C1 segment of cervical spinal cord (tissue), 14 donors: Measurements from ENCODE around the gene TCP11L2.
A peak's percentile ranks its signal among the peaks of the same experiment; 100 is the strongest.
"Not testable (repeated sequence)": the region's sequence is repeated elsewhere in the genome, so short reads cannot be mapped to it uniquely, and the experiment has no call there.

Experiments used
- DNase-seq, 14 donors: peaks; one replicate each; lab custom pipeline; 2025; lab: John Stamatoyannopoulos, UW

TCP11L2 gene

DNA sequence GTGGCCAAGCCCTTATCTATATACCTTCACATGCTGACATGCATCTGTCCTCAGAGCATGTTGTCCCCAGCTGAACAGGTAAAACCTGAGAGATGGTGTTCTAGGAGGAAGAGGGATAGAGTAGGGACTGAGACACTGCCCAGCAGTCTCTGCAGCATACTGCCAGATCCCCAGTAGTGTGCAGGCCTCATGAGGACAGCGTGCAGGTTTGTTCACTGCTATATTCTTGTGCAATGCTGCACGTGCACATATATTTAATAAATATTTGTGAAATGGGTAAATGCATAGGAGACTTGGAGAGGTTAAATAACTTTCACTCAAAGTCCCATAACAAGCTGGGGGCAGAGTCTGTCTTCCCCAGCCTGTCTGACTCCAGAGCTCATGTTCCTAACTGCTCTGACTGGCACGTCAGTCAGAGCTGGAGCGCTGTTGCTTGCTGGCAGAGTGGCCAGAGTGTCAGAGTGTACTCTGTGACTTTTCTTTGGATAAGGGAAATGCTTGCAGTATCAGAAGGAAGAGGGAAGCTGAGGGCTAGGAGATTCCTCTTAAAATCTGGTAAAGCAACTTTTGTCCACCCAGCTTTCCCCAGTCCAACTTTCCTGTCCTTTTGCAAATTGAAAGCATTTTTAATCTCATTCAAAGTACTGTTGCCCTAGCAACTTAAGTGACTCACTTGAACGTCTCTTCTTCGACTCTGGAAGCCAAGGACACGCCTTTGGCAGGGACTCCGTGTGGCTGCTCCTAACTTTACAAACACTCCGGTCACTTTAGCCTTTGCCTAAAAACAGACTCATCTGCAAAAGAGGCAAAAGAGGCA lies 40.1 kb downstream of the TCP11L2 start:
- DNase-seq: peak in 4 of 14 donors; percentile 13 to 34 (median 20)

DNA sequence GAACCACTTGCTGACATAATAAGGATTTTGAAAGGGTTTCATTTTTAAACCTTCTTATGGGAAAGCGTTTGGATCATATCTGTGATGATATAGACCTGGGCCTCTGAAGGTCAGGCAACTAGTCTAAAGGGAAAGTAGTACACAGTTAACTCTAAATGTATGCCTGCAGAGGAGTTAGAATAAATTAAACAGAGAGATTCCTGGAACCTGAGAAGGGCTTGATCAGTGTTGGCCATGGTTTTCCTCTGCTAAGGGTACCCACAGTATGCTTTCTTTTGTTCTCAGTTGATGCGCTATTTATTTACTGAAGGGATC lies 40.6 kb downstream of the TCP11L2 start:
- no peak for DNase-seq

DNA sequence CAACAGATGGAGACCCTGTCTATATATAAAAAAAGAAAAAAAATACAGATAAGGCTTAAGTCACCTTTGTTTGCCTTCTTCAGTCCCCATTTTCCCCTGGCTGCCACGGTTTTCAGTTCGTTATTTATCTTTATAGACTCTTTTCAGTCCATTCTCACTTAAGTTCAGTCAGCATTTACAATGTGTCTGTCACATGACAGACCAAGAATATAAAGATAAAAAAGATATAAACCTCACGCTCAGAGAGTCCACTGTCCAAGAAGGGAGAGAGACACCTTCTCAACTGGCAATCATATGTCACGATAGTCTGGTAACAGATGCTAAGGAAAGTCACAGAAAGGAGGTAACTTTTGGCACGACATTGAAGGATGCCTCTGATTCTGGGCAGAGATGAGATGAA lies 41.6 kb downstream of the TCP11L2 start:
- no peak for DNase-seq

DNA sequence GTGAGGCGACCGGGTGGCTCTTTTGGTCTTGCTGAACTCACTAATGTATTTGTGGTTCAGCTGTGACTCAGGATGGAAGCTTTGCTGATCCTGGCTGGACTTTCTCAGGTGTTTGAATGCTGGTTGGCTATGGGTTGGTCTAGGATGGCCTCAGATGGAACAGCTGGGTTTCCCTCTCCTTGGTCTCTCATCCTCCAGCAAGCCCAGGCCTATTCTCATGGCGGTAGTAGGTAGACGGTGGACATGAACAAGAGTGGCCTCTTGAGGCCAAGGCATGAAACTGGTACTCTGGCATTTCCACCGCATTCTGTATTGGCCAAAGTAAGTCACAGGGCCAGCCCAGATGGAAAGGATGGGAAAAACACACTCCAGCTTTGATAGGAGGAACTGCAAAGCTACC lies 43.2 kb downstream of the TCP11L2 start:
- peak in 6 of 14 donors; percentile 5 to 11 (median 8) for DNase-seq

DNA sequence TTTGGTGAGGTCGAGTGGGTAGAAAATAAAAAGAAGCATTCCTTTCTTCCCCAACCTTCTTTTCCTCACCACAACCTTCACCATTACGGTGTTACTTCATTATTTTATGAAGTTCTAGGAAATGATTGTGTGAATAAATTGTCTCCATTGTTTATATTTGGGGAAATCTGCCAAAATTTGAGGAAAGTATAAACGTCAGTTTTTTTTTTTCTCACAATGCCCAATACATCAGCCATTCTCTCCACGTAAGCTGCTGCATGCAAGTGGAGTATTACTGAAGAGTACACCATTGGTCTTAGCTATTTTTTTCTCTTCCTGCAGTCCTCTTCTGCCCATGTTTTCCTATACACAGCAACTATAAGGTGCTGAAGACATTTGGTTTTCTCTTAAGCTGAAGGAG lies 45.9 kb downstream of the TCP11L2 start:
- no peak for DNase-seq

DNA sequence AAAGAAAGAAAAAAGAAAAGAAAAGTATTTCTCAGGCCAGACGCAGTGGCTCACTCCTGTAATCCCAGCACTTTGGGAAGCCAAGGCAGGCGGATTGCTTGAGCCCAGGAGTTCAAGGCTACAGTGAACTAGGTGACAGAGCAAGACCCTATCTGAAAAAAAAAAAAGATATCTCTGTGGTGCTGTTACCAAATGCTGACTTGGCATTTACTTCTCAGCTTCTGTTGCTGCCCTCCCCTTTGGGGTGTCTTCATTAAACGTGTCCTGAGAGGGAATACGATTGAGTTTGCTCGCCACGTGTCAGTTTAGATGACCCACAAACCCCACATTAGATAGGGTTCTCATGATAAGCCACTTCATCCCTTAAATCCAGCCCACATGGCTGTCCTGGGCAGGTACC lies 50.6 kb downstream of the TCP11L2 start:
- DNase-seq: no peak

DNA sequence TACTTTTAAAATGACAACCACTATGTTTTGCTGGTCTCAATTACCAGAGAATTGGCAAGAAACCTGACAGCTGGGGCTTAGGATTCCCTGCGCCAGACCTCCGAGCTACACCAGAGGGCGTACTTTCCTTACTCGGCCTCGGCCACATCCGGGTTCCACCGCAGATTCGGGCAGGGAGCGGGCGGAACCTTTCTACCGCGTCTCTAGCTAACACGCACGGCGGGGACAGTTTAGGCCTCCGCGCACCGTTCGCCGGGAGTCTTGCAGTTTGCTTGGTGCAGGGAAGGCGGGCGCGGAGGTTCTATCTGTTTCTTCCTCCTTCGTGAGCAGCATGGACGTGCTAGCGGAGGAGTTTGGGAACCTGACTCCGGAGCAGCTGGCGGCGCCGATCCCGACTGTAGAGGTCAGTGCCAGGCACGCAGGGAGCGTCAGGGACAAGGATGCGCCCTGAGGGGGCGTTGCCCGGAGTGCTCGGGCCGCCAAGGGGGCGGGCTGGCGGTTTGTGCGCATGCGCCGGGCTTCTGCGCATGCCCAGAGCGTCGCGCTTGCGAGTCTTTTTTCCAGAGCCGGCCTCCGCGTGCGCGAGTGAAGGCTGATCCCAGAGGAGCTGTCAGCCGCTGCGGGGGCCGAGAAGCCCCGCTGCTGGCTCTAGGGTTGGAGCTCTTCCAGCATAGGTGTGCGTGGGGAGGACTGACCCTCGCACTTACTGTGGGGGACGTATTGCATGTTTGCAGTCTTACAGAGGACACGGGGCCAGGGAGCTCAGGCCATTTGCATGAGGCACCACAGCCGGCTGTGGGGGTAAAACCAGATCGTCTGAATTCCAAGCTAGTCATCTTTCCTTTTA lies 55.2 kb downstream of the TCP11L2 start, which contains the start of gene POLR3B:
POLR3B (plus strand) TSS at position 200 of the 847 bp plus-strand sequence; CDS start at position 332, 132 bp downstream.
- peak; percentile 62 to 100 (median 98) for DNase-seq

DNA sequence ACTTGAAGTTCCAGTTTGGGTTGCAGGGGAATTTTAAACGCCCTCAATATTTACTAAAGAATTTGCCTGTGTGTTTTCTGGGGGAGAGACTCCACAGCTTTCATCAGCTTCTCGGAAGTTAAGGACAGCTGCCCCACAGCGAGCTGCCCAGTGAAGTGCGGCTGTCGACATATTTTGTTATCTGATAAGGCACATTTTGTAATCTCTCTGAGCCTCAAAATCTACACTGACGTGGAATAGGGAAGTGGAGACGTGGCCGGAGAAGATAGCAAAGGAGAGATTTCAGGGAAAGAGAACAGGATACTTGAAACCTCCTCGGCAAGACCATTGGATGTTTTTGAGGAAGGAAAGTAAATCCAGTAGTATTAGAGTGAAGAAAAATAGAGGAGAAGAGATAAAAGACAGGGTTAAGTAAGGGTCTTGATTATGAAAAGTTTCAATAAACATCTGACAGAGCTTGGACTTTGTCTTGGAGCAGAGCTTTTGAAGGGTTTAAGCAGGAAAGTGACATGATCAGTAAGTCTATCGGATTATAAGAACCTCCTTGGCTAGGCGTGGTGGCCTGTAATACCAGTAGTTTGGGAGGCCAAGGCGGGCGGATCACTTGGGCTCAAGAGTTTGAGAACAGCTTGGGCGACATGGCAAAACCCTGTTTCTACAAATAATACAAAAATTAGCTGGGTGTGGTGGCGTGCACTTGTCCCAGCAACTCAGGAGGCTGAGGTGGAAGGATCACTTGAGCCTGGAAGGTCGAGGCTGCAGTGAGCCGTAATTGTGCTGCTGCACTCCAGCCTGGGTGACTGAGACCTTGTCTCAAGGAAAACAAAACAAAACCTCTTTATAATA lies 56.1 kb downstream of the TCP11L2 start:
- DNase-seq: peak in 2 of 14 donors; percentile 9 to 39

DNA sequence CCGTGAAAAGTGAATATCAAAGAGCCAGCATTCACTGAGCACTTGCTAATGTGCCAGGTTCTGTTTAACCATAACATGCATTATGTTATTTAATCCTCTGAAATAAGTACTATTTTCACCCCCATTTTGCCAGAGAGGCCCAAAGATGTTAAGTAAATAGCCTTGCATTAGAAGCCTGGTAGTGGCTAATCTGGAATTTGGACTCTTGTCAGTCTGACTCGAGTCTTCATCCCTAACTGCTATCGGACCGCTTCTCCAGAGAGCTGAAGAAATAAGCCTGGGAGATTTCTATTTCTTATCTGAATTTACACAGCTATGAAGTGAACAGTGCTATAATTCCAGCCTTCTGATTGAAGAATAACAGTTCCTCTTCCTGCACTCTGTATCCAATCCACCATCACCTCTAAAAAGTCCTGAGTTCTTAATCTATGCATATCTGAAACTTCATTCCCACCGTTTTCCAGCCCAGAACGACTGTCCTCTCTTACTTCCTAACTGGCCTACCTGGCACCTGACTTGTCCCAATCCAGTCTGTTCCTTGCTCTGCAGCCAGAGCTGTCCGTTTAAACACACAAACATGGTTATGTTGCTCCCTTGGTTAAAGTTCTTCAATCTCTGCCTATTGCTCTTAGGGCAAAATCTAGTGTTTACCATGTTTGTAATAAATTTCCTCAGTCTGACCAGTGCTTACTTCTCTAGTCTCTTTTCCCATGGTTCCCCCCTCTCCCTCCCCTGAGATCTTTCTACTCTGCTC lies 57.3 kb downstream of the TCP11L2 start:
- DNase-seq: no peak

DNA sequence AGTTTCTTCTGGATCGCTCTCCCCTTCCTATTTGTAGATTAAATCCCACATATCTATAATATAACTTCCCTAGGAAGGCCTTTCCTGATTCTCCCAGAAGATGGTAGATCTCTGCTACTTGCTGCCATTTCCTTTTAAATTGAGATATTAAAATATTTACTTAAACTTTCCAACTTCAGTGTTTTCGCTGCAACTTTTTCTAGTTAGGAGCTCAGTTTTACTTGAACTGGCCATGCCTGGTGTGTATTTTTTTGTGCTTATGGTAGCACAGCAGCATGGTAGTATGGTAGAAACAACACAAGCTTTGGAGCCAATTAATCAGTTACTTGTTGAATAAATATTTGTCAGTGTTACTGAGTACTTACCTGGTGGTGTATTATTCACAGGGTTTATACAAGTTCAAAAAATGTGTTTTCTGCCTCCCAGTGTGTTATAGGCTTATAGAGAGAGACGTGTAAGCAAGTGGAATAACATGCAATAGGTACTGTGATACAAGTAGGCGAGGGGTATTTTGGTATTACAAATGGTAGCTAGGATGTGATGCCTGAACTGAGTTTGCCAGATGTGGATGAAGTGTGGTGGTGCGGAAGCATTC lies 58.0 kb downstream of the TCP11L2 start:
- DNase-seq: no peak

DNA sequence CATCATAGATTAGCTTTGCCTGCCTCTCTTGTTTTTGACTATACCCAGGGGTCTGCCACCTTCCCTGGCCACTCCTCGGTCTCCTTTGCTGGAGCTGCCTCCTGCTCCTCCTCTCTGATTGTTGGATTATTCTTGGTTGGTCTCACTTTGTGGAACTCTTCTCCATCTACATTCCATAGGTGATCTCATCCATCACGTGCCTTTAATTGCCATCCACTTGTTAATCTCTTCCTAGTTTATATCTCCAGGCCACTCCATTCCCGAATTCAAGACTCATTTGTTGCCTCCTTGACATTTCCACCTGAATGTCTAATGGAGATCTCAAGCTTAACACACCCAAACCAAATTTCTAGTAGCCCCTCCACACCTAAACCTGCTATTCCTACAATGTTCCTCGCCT lies 60.4 kb downstream of the TCP11L2 start:
- DNase-seq: no peak

DNA sequence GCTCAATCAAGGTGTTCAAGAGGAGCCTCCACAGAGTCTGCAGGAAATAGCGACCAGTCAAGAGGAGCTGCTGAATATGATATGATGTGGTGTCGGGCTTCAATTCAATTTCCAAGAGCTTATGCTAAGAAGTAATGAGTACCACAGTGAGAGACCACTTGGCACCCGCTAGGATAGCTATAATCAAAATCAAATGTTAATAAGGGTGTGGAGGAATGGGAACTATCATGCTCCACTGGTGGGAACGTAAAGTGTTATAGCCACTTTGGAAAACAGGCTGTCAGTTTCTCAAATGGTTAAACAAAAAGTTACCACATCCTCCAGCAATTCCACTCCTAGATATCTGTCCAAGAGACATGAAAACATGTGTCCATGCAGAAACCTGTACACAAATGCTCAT lies 61.7 kb downstream of the TCP11L2 start:
- DNase-seq: no peak

DNA sequence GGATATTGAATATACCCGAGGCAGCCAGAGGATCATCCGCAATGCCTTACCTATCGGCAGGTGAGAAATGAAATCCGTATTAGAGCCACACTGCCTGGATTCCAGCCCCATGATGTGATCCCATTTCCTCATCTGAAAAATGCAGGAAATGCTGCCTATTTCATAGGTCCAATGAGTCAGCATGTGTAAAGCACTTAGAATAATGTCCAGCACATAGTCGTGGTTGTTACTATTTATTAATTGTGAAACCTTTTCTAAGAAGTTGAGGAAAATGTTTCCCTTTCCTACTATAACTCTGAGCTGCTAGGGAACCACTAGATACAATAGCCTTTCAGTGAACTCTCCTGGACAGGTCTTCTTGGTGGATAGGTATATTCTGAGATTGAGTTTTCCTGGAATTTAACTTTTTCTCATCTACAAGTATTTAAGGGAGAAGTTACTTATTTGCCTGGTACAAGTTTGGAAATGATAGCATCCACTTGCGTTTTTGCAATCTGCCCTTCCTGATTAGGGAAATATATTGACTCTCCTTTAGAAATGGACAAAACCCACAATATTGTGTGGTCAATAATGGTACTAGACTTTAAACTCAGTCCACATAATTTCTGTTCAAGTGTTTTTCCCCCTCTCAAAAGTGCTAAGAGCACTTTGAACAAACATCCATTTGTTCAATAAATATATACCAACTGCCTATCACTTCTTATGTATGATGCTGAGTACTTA lies 67.3 kb downstream of the TCP11L2 start:
- DNase-seq: no peak

DNA sequence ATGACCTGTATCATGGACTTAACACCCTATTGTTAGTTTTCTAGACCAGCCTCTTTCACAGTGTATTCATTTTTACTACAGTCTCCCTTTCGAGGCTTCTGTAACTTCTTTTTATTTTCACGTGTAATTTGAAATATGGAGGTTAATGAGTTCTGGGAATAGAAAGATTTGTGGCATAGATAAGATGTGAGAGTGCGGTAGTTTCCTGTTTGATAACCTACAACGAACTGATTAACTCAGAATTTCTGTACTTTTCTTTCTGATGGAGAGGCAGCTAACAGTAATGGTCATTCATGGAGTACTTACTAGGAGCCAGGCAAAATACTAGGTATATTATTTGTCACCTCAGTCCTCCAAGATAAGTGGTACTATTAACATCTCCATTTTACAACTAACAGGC lies 76.3 kb downstream of the TCP11L2 start:
- no peak for DNase-seq

DNA sequence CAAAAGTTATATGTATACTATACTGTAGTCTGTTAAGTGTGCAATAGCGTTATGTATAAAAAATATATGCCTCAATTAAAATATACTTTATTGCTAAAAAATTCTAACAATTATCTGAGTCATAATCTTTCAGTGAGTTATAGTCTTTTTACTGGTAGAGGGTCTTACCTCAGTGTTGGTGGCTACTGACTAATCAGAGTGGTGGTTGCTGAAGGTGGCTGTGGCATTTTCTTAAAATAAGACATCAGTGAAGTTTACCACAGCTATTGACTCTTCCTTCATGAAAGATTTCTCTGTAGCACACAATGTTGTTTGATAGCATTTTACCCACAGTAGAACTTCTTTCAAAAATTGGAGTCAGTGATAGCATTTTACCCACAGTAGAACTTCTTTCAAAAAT lies 78.4 kb downstream of the TCP11L2 start:
- no peak for DNase-seq

DNA sequence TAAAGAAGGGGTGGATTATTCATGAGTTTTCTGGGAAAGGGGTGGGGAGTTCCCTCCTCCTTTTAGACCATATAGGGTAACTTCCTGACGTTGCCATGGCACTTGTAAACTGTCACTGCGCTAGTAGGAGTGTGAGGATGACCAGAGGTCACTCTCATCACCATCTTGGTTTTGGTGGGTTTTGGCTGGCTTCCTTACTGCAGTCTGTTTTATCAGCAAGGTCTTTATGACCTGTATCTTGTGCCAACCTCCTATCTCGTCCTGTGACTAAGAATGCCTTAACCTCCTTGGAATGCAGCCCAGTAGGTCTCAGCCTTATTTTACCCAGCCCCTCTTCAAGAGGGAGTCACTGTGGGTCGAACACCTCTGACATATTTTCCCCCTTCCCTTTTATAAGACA lies 79.3 kb downstream of the TCP11L2 start:
- not testable (repeated sequence) for DNase-seq

DNA sequence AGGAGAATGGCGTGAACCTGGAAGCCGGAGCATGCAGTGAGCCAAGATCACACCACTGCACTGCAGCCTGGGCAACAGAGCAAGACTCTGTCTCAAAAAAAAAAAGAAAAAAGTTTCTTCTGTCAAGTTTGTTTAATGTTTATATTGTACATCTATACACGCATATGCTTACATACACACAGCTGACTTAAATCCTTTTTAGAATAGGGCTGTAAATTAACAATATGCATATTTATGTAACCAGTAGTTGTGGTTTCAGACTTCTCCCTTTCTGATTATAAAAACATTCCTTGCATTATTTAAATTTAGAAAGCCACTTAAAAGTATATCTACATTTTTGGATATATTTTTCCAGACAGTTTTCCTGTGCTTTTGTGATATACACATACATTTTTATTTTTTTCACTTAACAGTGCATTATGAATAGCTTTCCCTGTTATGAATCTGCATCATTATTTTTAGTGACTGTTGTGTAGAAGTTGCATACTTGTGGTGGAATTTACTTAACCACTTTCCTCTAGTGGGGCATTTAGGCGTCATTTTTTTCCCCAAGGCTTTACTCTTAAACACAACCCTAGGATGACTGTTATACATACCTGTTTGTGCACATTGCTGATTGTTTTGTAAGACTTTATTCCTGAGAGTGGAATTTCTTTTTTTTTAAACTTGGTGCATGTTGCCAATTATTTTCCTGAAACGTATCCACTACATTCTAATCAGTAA lies 84.4 kb downstream of the TCP11L2 start:
- no peak for DNase-seq

DNA sequence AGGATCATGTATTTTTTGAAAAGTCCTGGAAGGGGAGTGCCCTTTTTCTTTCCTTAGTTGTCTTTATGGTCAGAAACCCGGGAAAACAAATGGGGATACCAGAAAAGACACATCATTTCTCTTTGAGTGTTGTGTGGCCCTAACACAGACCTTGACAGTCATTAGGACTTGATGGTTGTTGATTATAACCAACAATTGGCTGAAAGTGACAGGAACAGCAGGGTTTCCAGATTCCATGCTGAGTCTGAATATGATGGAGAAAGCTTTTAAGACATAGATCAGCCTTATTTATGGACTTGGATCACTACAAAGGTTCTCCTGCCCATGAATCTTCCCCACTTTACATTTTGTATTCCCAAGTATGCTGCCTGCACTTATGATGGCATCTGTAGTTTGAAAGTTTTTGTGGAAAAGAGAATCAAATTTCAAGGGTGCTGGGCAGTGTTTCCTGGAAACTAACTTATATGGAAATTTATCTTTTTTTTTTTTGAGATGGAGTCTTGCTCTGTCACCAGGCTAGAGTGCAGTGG lies 85.4 kb downstream of the TCP11L2 start:
- no peak for DNase-seq

DNA sequence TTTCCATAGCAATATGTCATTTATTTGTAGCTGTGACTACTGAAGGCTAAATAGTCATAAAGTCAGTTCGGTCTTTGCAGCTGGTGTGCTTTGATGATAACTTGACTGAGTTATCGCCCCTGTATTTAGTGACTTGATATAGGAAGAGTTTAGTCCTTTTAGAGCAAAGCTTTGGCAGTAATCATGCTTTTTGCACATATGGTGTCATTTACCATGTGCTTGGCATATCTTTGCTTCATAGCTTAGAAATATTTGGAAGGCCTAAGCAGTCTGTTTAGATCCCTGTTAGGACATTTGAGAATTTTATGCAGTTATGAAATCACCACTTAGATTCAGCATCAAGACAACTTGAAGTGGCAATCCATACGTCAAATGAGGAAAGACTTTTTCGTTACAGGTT lies 86.6 kb downstream of the TCP11L2 start:
- DNase-seq: no peak
